IMR-90 (cell line): ENCODE results near the gene AHDC1. TPM values are rescaled to one million over a fixed set of nuclear protein-coding genes. Genes with fewer than 3 reads are reported as not detected.
A peak's percentile ranks its signal among the peaks of the same experiment; 100 is the strongest.

Source experiments
- ATAC-seq: fragments of 200-7000 bp; cut with Tn5 transposase; 2 replicates; pipeline ENCODE4 v1.9.1; 2020; ENCODE audit warnings: low read depth, mild to moderate bottlenecking, moderate library complexity
- BruUV-seq: library from RNA; stranded (reverse); fragments of 400-500 nt; replicated peaks from 2 replicates; lab custom pipeline; 2021; lab: Mats Ljungman, UMichigan
- CTCF ChIA-PET: fragments of 300-600 bp; formaldehyde crosslinking; extraction: SDS; loops from one replicate; lab custom pipeline; 2021; ENCODE audit warnings: antibody characterized with exemption; lab: Yijun Ruan, JAX
- POLR2A ChIA-PET: fragments of 300-600 bp; sonication (Branson Sonifier 250); formaldehyde crosslinking; loops from one replicate; lab custom pipeline; 2022; ENCODE audit warnings: antibody characterized with exemption; ENCODE audit not compliant: unreplicated experiment; lab: Charles Lee
- DNase-seq: peaks from one replicate; pipeline ENCODE4 v3.0.0; 2013
- H2AFZ ChIP-seq: replicated peaks from 2 replicates; pipeline ENCODE3; 2013; ENCODE audit warnings: low read length, mild to moderate bottlenecking; ENCODE audit not compliant: poor library complexity
- H2AK5ac ChIP-seq: 2 replicates; pipeline ENCODE4 v1.6.1; 2013; ENCODE audit warnings: low read depth, low read length, inconsistent platforms
- H2AK9ac ChIP-seq: replicated peaks from 2 replicates; pipeline ENCODE3; 2013; ENCODE audit warnings: mild to moderate bottlenecking, low read depth, low read length, moderate library complexity; ENCODE audit not compliant: poor library complexity
- H2BK120ac ChIP-seq: 2 replicates; pipeline ENCODE4 v1.6.1; 2013; ENCODE audit warnings: low read depth, low read length, inconsistent platforms
- H2BK15ac ChIP-seq: 3 replicates; pipeline ENCODE4 v1.6.1; 2013; ENCODE audit warnings: low read depth, low read length, inconsistent platforms
- H2BK20ac ChIP-seq: 2 replicates; pipeline ENCODE4 v1.6.1; 2013; ENCODE audit warnings: low read depth, mild to moderate bottlenecking, inconsistent platforms, low read length, moderate library complexity
- H2BK5ac ChIP-seq: 2 replicates; pipeline ENCODE4 v1.6.1; 2013; ENCODE audit warnings: mild to moderate bottlenecking, low read depth, low read length, inconsistent platforms; ENCODE audit not compliant: poor library complexity, severe bottlenecking
- H3K14ac ChIP-seq: replicated peaks from 2 replicates; pipeline ENCODE4 v1.6.1; 2013; ENCODE audit warnings: low read depth, low read length, inconsistent platforms
- H3K18ac ChIP-seq: 2 replicates; pipeline ENCODE4 v1.6.1; 2013; ENCODE audit warnings: low read depth, low read length, control low read depth
- H3K23ac ChIP-seq: 2 replicates; pipeline ENCODE4 v1.6.1; 2013; ENCODE audit warnings: low read depth, low read length, inconsistent platforms
- H3K27ac ChIP-seq: 2 replicates; pipeline ENCODE4 v1.5.1; 2013; ENCODE audit warnings: mild to moderate bottlenecking, control low read depth, low read length; ENCODE audit not compliant: insufficient read depth
- H3K27me3 ChIP-seq: 2 replicates; pipeline ENCODE4 v1.6.1; 2013; ENCODE audit warnings: low read length; ENCODE audit not compliant: control insufficient read depth, insufficient read depth
- H3K36me3 ChIP-seq: 2 replicates; pipeline ENCODE4 v1.6.1; 2013; ENCODE audit warnings: low read length, mixed read lengths; ENCODE audit not compliant: control insufficient read depth, insufficient read depth
- H3K4ac ChIP-seq: 2 replicates; pipeline ENCODE4 v1.6.1; 2013; ENCODE audit warnings: low read depth, low read length, inconsistent platforms
- H3K4me1 ChIP-seq: 2 replicates; pipeline ENCODE4 v1.6.1; 2013; ENCODE audit warnings: low read length, mixed read lengths; ENCODE audit not compliant: control insufficient read depth, insufficient read depth
- H3K4me2 ChIP-seq: 2 replicates; pipeline ENCODE4 v1.6.1; 2013; ENCODE audit warnings: low read depth, mild to moderate bottlenecking, control low read depth, low read length, moderate library complexity
- H3K4me3 ChIP-seq: 2 replicates; pipeline ENCODE4 v1.5.1; 2013; ENCODE audit warnings: low read depth, mild to moderate bottlenecking, control low read depth, low read length, moderate library complexity; ENCODE audit not compliant: insufficient read depth
- H3K56ac ChIP-seq: 2 replicates; pipeline ENCODE4 v1.6.1; 2013; ENCODE audit warnings: low read length, inconsistent platforms; ENCODE audit not compliant: insufficient read depth; ENCODE audit errors: extremely low read depth
- H3K79me1 ChIP-seq, 2 experiments: 2 replicates each; pipeline ENCODE4 v1.6.1; 2013; ENCODE audit warnings: low read length in 2 of 2, inconsistent platforms in 1 of 2, low read depth in 1 of 2
- H3K9ac ChIP-seq: 2 replicates; pipeline ENCODE4 v1.6.1; 2013; ENCODE audit warnings: low read depth, low read length, control low read depth
- H3K9me1 ChIP-seq: 2 replicates; pipeline ENCODE4 v1.6.1; 2013; ENCODE audit warnings: low read length, inconsistent platforms; ENCODE audit not compliant: insufficient read depth
- H3K9me3 ChIP-seq: 2 replicates; pipeline ENCODE4 v1.6.1; 2013; ENCODE audit warnings: low read length; ENCODE audit not compliant: control insufficient read depth, insufficient read depth
- H4K20me1 ChIP-seq: 2 replicates; pipeline ENCODE4 v1.6.1; 2013; ENCODE audit warnings: low read length, inconsistent platforms; ENCODE audit not compliant: insufficient read depth
- H4K5ac ChIP-seq: 2 replicates; pipeline ENCODE4 v1.6.1; 2013; ENCODE audit warnings: mild to moderate bottlenecking, low read depth, low read length, control low read depth
- H4K8ac ChIP-seq, 2 experiments: 2 replicates each; pipeline ENCODE4 v1.6.1; 2013; ENCODE audit warnings: low read depth in 2 of 2, low read length in 2 of 2, control low read depth in 1 of 2, inconsistent platforms in 1 of 2
- H4K91ac ChIP-seq: 2 replicates; pipeline ENCODE4 v1.6.1; 2013; ENCODE audit warnings: low read depth, low read length, inconsistent platforms; ENCODE audit not compliant: insufficient read depth
- BHLHE40 ChIP-seq: fragments of 150-350 bp; IDR thresholded peaks from 2 replicates; pipeline ENCODE4 v1.6.1; 2016; ENCODE audit warnings: mild to moderate bottlenecking, low read depth, low read length
- CEBPB ChIP-seq: IDR thresholded peaks from 2 replicates; pipeline ENCODE4 v1.6.1; 2012; ENCODE audit warnings: low read depth, low read length, improper control_type of control experiment
- CHD1 ChIP-seq: IDR thresholded peaks from 2 replicates; pipeline ENCODE4 v1.6.1; 2012; ENCODE audit warnings: low read depth, low read length, improper control_type of control experiment
- CTCF ChIP-seq: conservative IDR thresholded peaks from 2 replicates; pipeline ENCODE4 v1.5.1; 2012; ENCODE audit warnings: mild to moderate bottlenecking, low read depth, low read length, improper control_type of control experiment
- ELK1 ChIP-seq: fragments of 150-350 bp; IDR thresholded peaks from 2 replicates; pipeline ENCODE4 v1.6.1; 2016; ENCODE audit warnings: low read depth, mild to moderate bottlenecking, low read length, moderate library complexity, borderline replicate concordance
- FOS ChIP-seq: fragments of 150-350 bp; IDR thresholded peaks from 2 replicates; pipeline ENCODE4 v1.6.1; 2016; ENCODE audit warnings: low read depth, low read length
- MAFK ChIP-seq: IDR thresholded peaks from 2 replicates; pipeline ENCODE4 v1.6.1; 2012; ENCODE audit warnings: low read depth, low read length, improper control_type of control experiment
- MAZ ChIP-seq: IDR thresholded peaks from 2 replicates; pipeline ENCODE4 v1.6.1; 2012; ENCODE audit warnings: low read depth, mild to moderate bottlenecking, low read length, improper control_type of control experiment, moderate library complexity, borderline replicate concordance
- MXI1 ChIP-seq: IDR thresholded peaks from 2 replicates; pipeline ENCODE4 v1.6.1; 2012; ENCODE audit warnings: low read depth, mild to moderate bottlenecking, low read length, moderate library complexity, borderline replicate concordance
- NFE2L2 ChIP-seq: fragments of 150-350 bp; IDR thresholded peaks from 2 replicates; pipeline ENCODE4 v1.6.1; 2016; ENCODE audit warnings: low read depth, mild to moderate bottlenecking, low read length
- POLR2A ChIP-seq: IDR thresholded peaks from 2 replicates; pipeline ENCODE4 v1.6.1; 2012; ENCODE audit warnings: mild to moderate bottlenecking, low read depth, low read length
- RAD21 ChIP-seq: IDR thresholded peaks from 2 replicates; pipeline ENCODE4 v1.6.1; 2012; ENCODE audit warnings: low read length, improper control_type of control experiment
- RFX5 ChIP-seq: IDR thresholded peaks from 2 replicates; pipeline ENCODE4 v1.8.0; 2012; ENCODE audit warnings: low read depth, mild to moderate bottlenecking, low read length, moderate library complexity
- SMC3 ChIP-seq: fragments of 150-350 bp; IDR thresholded peaks from 2 replicates; pipeline ENCODE4 v1.6.1; 2016; ENCODE audit warnings: low read depth, mild to moderate bottlenecking, antibody characterized with exemption, low read length, moderate library complexity
- USF2 ChIP-seq: fragments of 150-350 bp; IDR thresholded peaks from 2 replicates; pipeline ENCODE4 v1.6.1; 2017; ENCODE audit warnings: mild to moderate bottlenecking, antibody characterized with exemption, low read length, low read depth
- WGBS, 2 experiments: methylation state at CpG; one replicate each; pipeline versions ENCODE4 v1.1.5 to v1.1.7; 2013; ENCODE audit warnings: missing lambda C conversion rate in 2 of 2; ENCODE audit not compliant: insufficient read length in 1 of 2; ENCODE audit errors: extremely low coverage in 2 of 2; 5-methylcytosine and 5-hydroxymethylcytosine counted together
- dilution Hi-C: fragments of 300-500 bp; cut with HindIII; formaldehyde crosslinking; loops from one replicate; pipeline ENCODE4 v1.14.3; 2018; ENCODE audit warnings: low sequenced_read_pairs; ENCODE audit not compliant: unreplicated experiment
- in situ Hi-C: fragments of 300-500 bp; cut with MboI; formaldehyde crosslinking; loops from 3 replicates; pipeline ENCODE4 v1.14.3; 2019; ENCODE audit warnings: low sequenced_read_pairs, inconsistent platforms, mixed read lengths
- intact Hi-C: fragments of 100-400 bp; cut with micrococcal nuclease; formaldehyde crosslinking; loops from 2 replicates; pipeline ENCODE4 v1.10.0; 2022
- polyA plus RNA-seq, 3 experiments: library from polyadenylated mRNA; depleted of rRNA; stranded (reverse); fragments of >200 nt; gene quantifications; 2 replicates each; pipeline ENCODE4 v1.2.3, GENCODE V29; 2012; ENCODE audit warnings: low replicate concordance in 1 of 3
- total RNA-seq: library from RNA; depleted of rRNA; stranded (reverse); fragments of >200 nt; gene quantifications from 2 replicates; pipeline ENCODE4 v1.2.3, GENCODE V29; 2012

AHDC1 gene
- total and polyA plus RNA-seq, 2 of the 4 experiments (the other 2 are of a cell fraction): 2.0 to 11.6 TPM

- Histone ChIP-seq H2BK120ac (peak overlapping the region; percentile 10; the same call in 1 of the 2 replicates), H2BK15ac (peak overlapping the region; percentile 51; the same call in 1 of the 3 replicates), H3K23ac (0 out of 2 replicates have a peak overlapping the region, but pooled peaks have one; percentile 60), H3K4me2 (no peak overlapping the region), H3K9me3 (no peaks in the 10 kb centered on the region), H2AFZ (no peak overlapping the region), H4K5ac (no peak overlapping the region), H3K18ac (no peak overlapping the region), H2AK9ac (peak overlapping the region; percentile 71), H2AK5ac (peak overlapping the region; percentile 65; the same call in 1 of the 2 replicates), H2BK5ac (no peak overlapping the region), H3K4me3 (no peak overlapping the region), H3K14ac (0 out of 2 replicates have a peak overlapping the region, but pooled peaks have one; percentile 19), H3K27me3 (no peaks in the 10 kb centered on the region), H3K4me1 (peaks cover 34% of the 10 kb centered on the region), H3K27ac (no peak overlapping the region), H4K20me1 (peaks cover 12% of the 10 kb centered on the region), H4K91ac (no peak overlapping the region), H3K4ac (peak overlapping the region; percentile 95), H3K9me1 (peaks cover 29% of the 10 kb centered on the region), H3K56ac (no peak overlapping the region), H2BK20ac (no peak overlapping the region), H4K8ac (no peak overlapping the region), H3K36me3 (peaks cover 21% of the 10 kb centered on the region), H3K9ac (no peak overlapping the region), H3K79me1 (peaks cover 21 to 62% of the 10 kb centered on the region in 2 experiments)
- DNase-seq (no peak), ATAC-seq (no peak)
- BruUV-seq: no TSS peak
- CTCF ChIA-PET: interaction anchor here (0.6 kb wide), 1 partner anchor 238 kb away, joined by 3 read pairs; no protein-coding TSS in a partner anchor
- WGBS, 2 experiments: 65% methylated on average over 10 of the region's 15 CpGs; no CpG with 5 or more reads in 1 of the 2 experiments
- in situ Hi-C loops (no loop called here), dilution Hi-C loops (no loop called here), intact Hi-C loops (no loop called here)
- POLR2A ChIA-PET: no interaction called here
- TF ChIP-seq CTCF (no peak), CHD1 (no peak), MXI1 (no peak), SMC3 (no peak), RAD21 (no peak), BHLHE40 (no peak), FOS (no peak), POLR2A (no peak), MAZ (no peak), RFX5 (no peak), NFE2L2 (no peak), USF2 (no peak), ELK1 (no peak), MAFK (no peak), CEBPB (no peak)
Measured at GRCh38 chr1:27536010-27536757, 67.8 kb downstream of the AHDC1 start.
